Stimulated activated CD8-positive, alpha-beta memory T cell treated with anti-CD3 and anti-CD28 coated beads, Interleukin-4, amount 100 ng/mL, for 4 hours (primary cell): ENCODE results near the gene ORAI3.
A peak's percentile ranks its signal among the peaks of the same experiment; 100 is the strongest.

ENCODE experiments used
- DNase-seq, 2 donors: peaks; one replicate each; pipeline ENCODE4 v3.0.0-alpha.2; 2020; ENCODE audit warnings: low read depth in 2 of 2, low spot score in 1 of 2

ORAI3 gene

GRCh38 chr16:30966033-30966619 is 17.3 kb downstream of the ORAI3 start:
- no peak for DNase-seq

GRCh38 chr16:30967795-30968194 is 18.9 kb downstream of the ORAI3 start:
- DNase-seq: no peak

GRCh38 chr16:30969246-30969842 is 20.5 kb downstream of the ORAI3 start:
- DNase-seq: no peak

GRCh38 chr16:30971298-30971697 is 22.4 kb downstream of the ORAI3 start:
- DNase-seq: no peak

- no peak for DNase-seq
These were observed 24.0 kb downstream of the ORAI3 start for GRCh38 chr16:30972872-30973271.

GRCh38 chr16:30974348-30974747 is 25.5 kb downstream of the ORAI3 start:
- DNase-seq: no peak

DNA sequence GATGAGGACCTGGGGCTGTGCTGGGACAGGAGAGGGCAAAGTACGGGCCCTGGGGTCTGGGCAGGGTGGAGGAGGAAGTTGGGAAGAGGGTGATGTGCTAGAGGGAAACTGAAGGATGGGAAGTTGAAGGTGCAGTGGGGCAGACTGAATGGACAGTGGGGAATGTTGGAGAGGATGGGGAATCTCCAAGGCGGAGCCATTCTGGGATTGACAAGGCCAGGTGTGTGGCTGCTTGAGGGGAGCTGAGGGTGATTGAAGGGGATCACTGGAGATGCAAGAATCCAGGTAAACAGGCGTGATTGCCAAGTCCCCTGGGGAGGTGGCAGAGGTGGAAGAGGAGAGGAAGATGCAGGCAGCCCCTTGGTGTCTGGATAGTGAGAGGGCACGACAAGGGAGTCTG is 27.6 kb downstream of the ORAI3 start:
- no peak for DNase-seq

GRCh38 chr16:30977502-30977901 is 28.6 kb downstream of the ORAI3 start:
- no peak for DNase-seq

- no peak for DNase-seq
These were observed 30.5 kb downstream of the ORAI3 start for GRCh38 chr16:30979170-30980022.

GRCh38 chr16:30980023-30980371 is 31.1 kb downstream of the ORAI3 start:
- DNase-seq: no peak

GRCh38 chr16:30980434-30980833 is 31.6 kb downstream of the ORAI3 start:
- DNase-seq: no peak

GRCh38 chr16:30980959-30981358 is 32.1 kb downstream of the ORAI3 start:
- no peak for DNase-seq

DNA sequence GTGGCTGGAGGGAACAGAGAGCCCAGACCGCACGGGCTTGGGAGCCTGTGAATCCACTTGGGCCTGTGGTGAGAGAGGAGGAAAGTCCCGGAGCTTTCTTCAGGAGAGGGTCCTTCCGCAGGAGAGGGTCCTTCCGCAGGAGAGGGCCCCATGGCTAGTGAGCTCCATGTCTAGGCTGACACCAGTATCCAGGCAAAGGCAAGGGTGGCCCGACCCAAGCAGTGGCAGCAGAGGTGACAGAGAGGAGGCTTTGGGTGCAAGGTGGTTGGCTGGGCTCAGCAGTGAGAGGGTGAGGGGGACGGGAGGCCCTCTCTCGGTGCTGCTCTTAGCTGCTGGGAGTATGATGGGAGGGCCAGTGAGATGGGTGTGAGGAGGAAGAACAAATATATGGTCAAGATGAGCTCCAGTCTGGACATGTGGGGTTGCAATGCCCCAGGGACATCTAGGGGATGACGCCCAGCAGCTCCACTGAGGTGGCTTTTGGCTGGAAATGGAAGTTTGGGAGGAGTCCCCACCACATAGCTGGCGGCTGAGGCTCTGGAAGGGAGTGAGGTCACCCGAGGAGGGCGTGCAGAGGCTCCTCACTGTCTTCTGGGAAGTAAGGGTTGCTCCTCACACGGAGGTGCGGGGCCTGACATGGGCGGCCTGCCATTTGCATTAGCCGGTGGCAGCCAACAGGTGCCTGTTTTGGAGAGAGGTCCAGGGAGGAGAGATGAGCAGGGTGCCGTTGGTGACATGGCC is 33.9 kb downstream of the ORAI3 start:
- DNase-seq: no peak

DNA sequence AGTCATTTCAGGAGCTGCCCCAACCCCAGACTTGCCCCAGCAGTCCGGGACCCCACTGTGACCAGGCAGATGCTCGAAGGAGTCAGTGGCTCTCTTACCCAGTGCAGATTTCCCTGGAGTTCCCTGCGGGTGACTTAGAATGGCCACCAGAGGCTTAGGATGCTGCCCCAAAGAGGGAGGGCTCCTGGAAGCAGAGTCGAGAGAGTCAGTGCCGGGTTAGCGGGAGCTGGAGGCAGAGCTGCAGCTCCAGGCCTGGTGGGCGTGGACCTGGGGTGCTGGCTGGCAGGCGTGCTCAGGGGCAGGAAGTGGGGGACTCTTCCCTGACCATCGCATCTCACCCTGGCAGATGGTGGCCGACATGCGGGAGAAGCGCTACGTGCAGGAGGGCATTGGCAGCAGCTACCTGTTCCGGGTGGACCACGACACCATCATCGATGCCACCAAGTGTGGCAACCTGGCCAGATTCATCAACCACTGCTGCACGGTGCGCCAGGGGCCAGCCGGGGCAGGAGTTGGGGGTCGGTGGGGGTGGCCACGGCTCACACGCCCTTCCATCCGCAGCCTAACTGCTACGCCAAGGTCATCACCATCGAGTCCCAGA is 34.5 kb downstream of the ORAI3 start:
- no peak for DNase-seq

GRCh38 chr16:30983898-30984610 is 35.2 kb downstream of the ORAI3 start:
- no peak for DNase-seq

DNA sequence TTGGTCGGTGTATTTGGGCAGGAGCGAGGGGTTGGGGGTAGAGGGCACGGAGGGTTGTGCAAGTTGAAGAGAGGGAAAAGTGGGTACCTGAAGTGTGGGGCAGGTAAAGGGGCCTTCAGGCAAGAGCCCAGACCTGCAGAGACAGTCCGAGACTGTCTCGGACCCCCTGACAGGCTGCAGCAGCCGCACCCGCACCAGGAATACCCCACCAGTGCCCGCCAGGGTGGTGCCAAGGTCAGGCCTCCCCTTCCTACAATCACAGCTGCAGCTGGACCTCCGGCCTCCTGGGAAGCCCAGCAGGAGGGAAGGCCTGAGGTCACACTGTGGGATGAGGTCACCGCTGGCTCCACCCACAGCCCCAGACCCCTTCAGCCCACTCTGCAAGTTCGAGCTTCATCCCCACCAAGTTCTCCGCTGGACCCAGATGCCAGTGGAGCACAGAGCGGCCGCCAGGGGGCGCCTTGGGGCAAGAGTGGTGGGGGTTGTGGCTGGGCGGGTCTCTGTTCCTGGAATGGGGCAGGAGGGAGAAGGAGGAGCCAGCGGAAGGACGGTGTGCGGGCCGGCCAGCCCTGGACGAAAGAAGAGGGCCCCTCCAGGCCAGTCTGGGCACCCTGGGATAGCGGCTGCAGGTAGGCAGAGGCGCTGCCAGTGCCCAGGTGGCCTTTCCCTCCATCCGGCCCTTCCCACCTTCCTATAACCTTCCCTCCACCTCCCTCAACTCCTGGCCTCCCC is 36.0 kb downstream of the ORAI3 start, which contains the start of gene HSD3B7:
Gene HSD3B7 (plus strand): TSS at position 539 of the 732 bp plus-strand sequence. CDS start 452 bp downstream, outside the sequence.
- DNase-seq: peak; percentile 45 to 69

DNA sequence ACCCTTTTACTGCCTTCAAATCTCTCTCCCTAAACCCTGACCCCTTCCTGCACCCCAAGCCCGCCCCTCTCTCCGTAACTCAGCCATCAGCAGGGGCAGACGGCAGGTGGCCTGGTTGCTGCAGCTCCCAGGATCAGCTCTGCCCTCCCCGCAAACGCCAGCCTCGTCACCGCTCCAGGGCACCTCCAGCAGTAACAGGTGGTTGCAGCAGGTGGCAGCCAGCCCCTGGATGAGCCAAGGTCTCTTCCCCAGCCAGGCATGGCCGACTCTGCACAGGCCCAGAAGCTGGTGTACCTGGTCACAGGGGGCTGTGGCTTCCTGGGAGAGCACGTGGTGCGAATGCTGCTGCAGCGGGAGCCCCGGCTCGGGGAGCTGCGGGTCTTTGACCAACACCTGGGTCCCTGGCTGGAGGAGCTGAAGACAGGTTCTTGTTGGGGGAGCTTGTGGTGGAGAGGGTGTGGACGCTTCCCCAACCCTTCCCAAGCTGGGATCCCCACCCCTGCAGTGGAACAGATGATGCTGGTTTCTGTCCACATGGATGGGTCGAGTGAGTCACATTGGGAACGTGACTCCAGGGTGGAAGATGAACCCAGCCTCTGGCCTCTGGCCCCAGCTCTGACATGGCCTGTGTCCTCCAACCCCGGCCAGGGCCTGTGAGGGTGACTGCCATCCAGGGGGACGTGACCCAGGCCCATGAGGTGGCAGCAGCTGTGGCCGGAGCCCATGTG is 36.7 kb downstream of the ORAI3 start:
- DNase-seq: no peak

GRCh38 chr16:30986129-30986991 is 37.5 kb downstream of the ORAI3 start:
- DNase-seq: no peak
